H1 (cell line): ENCODE results near the gene PTPRG. TPM values are rescaled to one million over a fixed set of nuclear protein-coding genes. Genes with fewer than 3 reads are reported as not detected.

ENCODE experiments used
- CTCF ChIA-PET: fragments of 300-600 bp; sonication (Branson Sonifier 250); formaldehyde crosslinking; loops from one replicate; lab custom pipeline; 2021; ENCODE audit not compliant: partially characterized antibody; lab: Charles Lee
- POLR2A ChIA-PET: fragments of 300-600 bp; sonication (Branson Sonifier 250); formaldehyde crosslinking; loops from one replicate; lab custom pipeline; 2021; ENCODE audit warnings: inconsistent platforms; ENCODE audit not compliant: partially characterized antibody; lab: Charles Lee
- DNase-seq, 2 experiments: peaks; one replicate each; pipeline versions ENCODE4 v3.0.0 to v3.0.0-alpha.2; 2010 to 2022; ENCODE audit warnings: low spot score in 2 of 2, low read depth in 1 of 2, mixed read lengths in 1 of 2
- FAIRE-seq: peaks from 2 replicates; lab custom pipeline; 2011; peaks lifted over from hg19 to GRCh38; lab: Jason Lieb, UNC
- H2AFZ ChIP-seq: 2 replicates; pipeline ENCODE4 v1.8.1; 2012; ENCODE audit warnings: low read length, inconsistent platforms
- H2AK5ac ChIP-seq: 2 replicates; pipeline ENCODE4 v1.6.1; 2013; ENCODE audit warnings: low read depth, low read length
- H2BK120ac ChIP-seq: replicated peaks from 2 replicates; pipeline ENCODE3; 2013; ENCODE audit warnings: low read depth, low read length, inconsistent platforms
- H2BK12ac ChIP-seq: 2 replicates; pipeline ENCODE4 v1.6.1; 2013; ENCODE audit warnings: low read depth, low read length
- H2BK15ac ChIP-seq: 2 replicates; pipeline ENCODE4 v1.6.1; 2013; ENCODE audit warnings: low read length
- H2BK20ac ChIP-seq: 2 replicates; pipeline ENCODE4 v1.6.1; 2013; ENCODE audit warnings: low read length
- H2BK5ac ChIP-seq: 2 replicates; pipeline ENCODE4 v1.6.1; 2013; ENCODE audit warnings: low read depth, low read length
- H3K14ac ChIP-seq: 2 replicates; pipeline ENCODE4 v1.6.1; 2013; ENCODE audit warnings: inconsistent platforms; ENCODE audit not compliant: insufficient read length
- H3K18ac ChIP-seq: 2 replicates; pipeline ENCODE4 v1.6.1; 2013; ENCODE audit warnings: low read length; ENCODE audit errors: extremely low read depth
- H3K23ac ChIP-seq: 2 replicates; pipeline ENCODE4 v1.6.1; 2013; ENCODE audit warnings: inconsistent platforms; ENCODE audit not compliant: insufficient read length
- H3K23me2 ChIP-seq: 2 replicates; pipeline ENCODE4 v1.6.1; 2013; ENCODE audit warnings: low read depth, low read length
- H3K27ac ChIP-seq: 2 replicates; pipeline ENCODE4 v1.6.1; 2011; ENCODE audit warnings: low read depth, low read length, inconsistent platforms
- H3K27me3 ChIP-seq, 4 experiments: replicated peaks in 1 of 4; 1 replicate in 1 of 4; 2 replicates in 3 of 4; pipeline versions ENCODE4 v1.6.1 to v1.8.1; 2011 to 2013; ENCODE audit warnings: low read length in 3 of 4, mild to moderate bottlenecking in 3 of 4, inconsistent platforms in 2 of 4, mixed read lengths in 2 of 4, moderate library complexity in 1 of 4; ENCODE audit not compliant: control insufficient read depth in 3 of 4, insufficient read depth in 3 of 4; ENCODE audit errors: extremely low read depth in 1 of 4
- H3K36me3 ChIP-seq, 4 experiments: 2 replicates each; pipeline versions ENCODE4 v1.6.1 to v1.8.1; 2011 to 2013; ENCODE audit warnings: mild to moderate bottlenecking in 4 of 4, low read length in 3 of 4, moderate library complexity in 2 of 4, control low read depth in 1 of 4, inconsistent platforms in 1 of 4; ENCODE audit not compliant: insufficient read depth in 4 of 4, control insufficient read depth in 2 of 4
- H3K4ac ChIP-seq: replicated peaks from 2 replicates; pipeline ENCODE3; 2013; ENCODE audit warnings: low read length, low read depth, mixed read lengths, inconsistent platforms; ENCODE audit not compliant: insufficient read length
- H3K4me1 ChIP-seq, 4 experiments: replicated peaks in 1 of 4; 1 replicate in 1 of 4; 2 replicates in 3 of 4; pipeline versions ENCODE4 v1.6.1 to v1.8.1; 2011 to 2013; ENCODE audit warnings: low read length in 3 of 4, inconsistent platforms in 2 of 4, mixed read lengths in 1 of 4; ENCODE audit not compliant: insufficient read depth in 4 of 4, control insufficient read depth in 3 of 4
- H3K4me2 ChIP-seq, 2 experiments: 2 replicates each; pipeline versions ENCODE4 v1.6.1 to v1.8.1; 2011 to 2013; ENCODE audit warnings: low read depth in 2 of 2, low read length in 2 of 2, control low read depth in 1 of 2, inconsistent platforms in 1 of 2, mild to moderate bottlenecking in 1 of 2; ENCODE audit not compliant: insufficient read depth in 1 of 2
- H3K4me3 ChIP-seq, 4 experiments: fragments of 200-600, 300-600 bp in 1 of 4; sonication (generic), shearing (Covaris generic), sonication (Bioruptor Twin) in 1 of 4; 2 replicates each; pipeline versions ENCODE4 v1.5.1 to v1.8.1; 2011 to 2016; ENCODE audit warnings: low read length in 4 of 4, low read depth in 3 of 4, control low read depth in 2 of 4, inconsistent platforms in 2 of 4, mild to moderate bottlenecking in 2 of 4, mixed read lengths in 1 of 4, moderate library complexity in 1 of 4; ENCODE audit not compliant: insufficient read depth in 2 of 4; ENCODE audit errors: extremely low read depth in 1 of 4
- H3K56ac ChIP-seq: replicated peaks from 2 replicates; pipeline ENCODE3; 2013; ENCODE audit warnings: low read depth, mild to moderate bottlenecking, mixed read lengths, low read length, inconsistent platforms; ENCODE audit not compliant: insufficient read length
- H3K79me1 ChIP-seq: 2 replicates; pipeline ENCODE4 v1.6.1; 2013; ENCODE audit warnings: low read depth, low read length, control low read depth
- H3K79me2 ChIP-seq, 2 experiments: 2 replicates each; pipeline versions ENCODE4 v1.6.1 to v1.8.1; 2012 to 2013; ENCODE audit warnings: low read length in 2 of 2, mild to moderate bottlenecking in 2 of 2, inconsistent platforms in 1 of 2; ENCODE audit not compliant: insufficient read depth in 2 of 2, control insufficient read depth in 1 of 2
- H3K9ac ChIP-seq, 4 experiments: replicated peaks in 1 of 4; 1 replicate in 1 of 4; 2 replicates in 3 of 4; pipeline versions ENCODE4 v1.6.1 to v1.8.1; 2011 to 2013; ENCODE audit warnings: low read depth in 3 of 4, low read length in 3 of 4, control low read depth in 2 of 4, mild to moderate bottlenecking in 2 of 4, moderate library complexity in 2 of 4, inconsistent platforms in 1 of 4; ENCODE audit errors: extremely low read depth in 1 of 4
- H3K9me3 ChIP-seq, 2 experiments: 2 replicates each; pipeline versions ENCODE4 v1.6.1 to v1.8.1; 2012 to 2013; ENCODE audit warnings: mild to moderate bottlenecking in 2 of 2, moderate library complexity in 2 of 2, control low read depth in 1 of 2, inconsistent platforms in 1 of 2, low read depth in 1 of 2, low read length in 1 of 2, mixed read lengths in 1 of 2; ENCODE audit not compliant: insufficient read depth in 2 of 2
- H4K20me1 ChIP-seq, 2 experiments: replicated peaks in 1 of 2; 2 replicates each; pipeline versions ENCODE3 to v1.8.1; 2011 to 2013; ENCODE audit warnings: inconsistent platforms in 2 of 2, low read length in 2 of 2, mild to moderate bottlenecking in 1 of 2; ENCODE audit not compliant: insufficient read depth in 2 of 2, control insufficient read depth in 1 of 2
- H4K5ac ChIP-seq: 2 replicates; pipeline ENCODE4 v1.6.1; 2013; ENCODE audit warnings: low read length, low read depth, mixed read lengths, inconsistent platforms; ENCODE audit not compliant: insufficient read length
- H4K8ac ChIP-seq: 2 replicates; pipeline ENCODE4 v1.8.0; 2013; ENCODE audit warnings: mild to moderate bottlenecking, moderate library complexity, low read length, inconsistent platforms; ENCODE audit not compliant: insufficient read depth; ENCODE audit errors: extremely low read depth
- H4K91ac ChIP-seq: replicated peaks from 2 replicates; pipeline ENCODE3; 2013; ENCODE audit warnings: low read length, mixed read lengths, inconsistent platforms; ENCODE audit not compliant: insufficient read length
- CEBPB ChIP-seq: IDR thresholded peaks from 2 replicates; pipeline ENCODE4 v1.6.1; 2012; ENCODE audit warnings: low read depth, low read length
- MAFK ChIP-seq: IDR thresholded peaks from 2 replicates; pipeline ENCODE4 v1.6.1; 2012; ENCODE audit warnings: low read depth, mild to moderate bottlenecking, improper control_type of control experiment, low read length
- RXRA ChIP-seq: IDR thresholded peaks from 2 replicates; pipeline ENCODE4 v1.6.1; 2011; ENCODE audit warnings: low read depth, mild to moderate bottlenecking, low read length, moderate library complexity; ENCODE audit not compliant: insufficient read depth
- SUZ12 ChIP-seq: fragments of 200-600 bp; sonication (generic); IDR thresholded peaks from 2 replicates; pipeline ENCODE4 v1.6.1; 2012; ENCODE audit warnings: mild to moderate bottlenecking, inconsistent platforms, low read length, moderate library complexity, mixed read lengths
- USF2 ChIP-seq: IDR thresholded peaks from 2 replicates; pipeline ENCODE4 v1.6.1; 2011; ENCODE audit warnings: low read length, improper control_type of control experiment
- WGBS, 2 experiments: shearing (Covaris generic) in 1 of 2; methylation state at CpG; one replicate each; pipeline versions ENCODE4 v1.1.6 to v1.1.7; 2013 to 2015; ENCODE audit warnings: low lambda C conversion rate in 2 of 2, mixed read lengths in 2 of 2, inconsistent platforms in 1 of 2, low coverage in 1 of 2, missing lambda C conversion rate in 1 of 2; ENCODE audit not compliant: insufficient replicate concordance in 2 of 2, insufficient coverage in 1 of 2, insufficient read length in 1 of 2; ENCODE audit errors: extremely low coverage in 1 of 2, missing lambda C conversion rate in 1 of 2; 5-methylcytosine and 5-hydroxymethylcytosine counted together
- polyA plus RNA-seq, 7 experiments: library from polyadenylated mRNA; depleted of rRNA in 3 of 7; stranded (reverse) in 5 of 7; unstranded in 2 of 7; fragments of >200 nt in 5 of 7; fragments of 200-250 nt in 2 of 7; gene quantifications; 1 replicate in 5 of 7; 2 replicates in 1 of 7; 4 replicates in 1 of 7; pipeline versions ENCODE4 v1.2.1 to v1.2.3, GENCODE V29; 2011 to 2013; ENCODE audit warnings: missing spikeins in 2 of 7, mixed read lengths in 2 of 7
- total RNA-seq: library from RNA; stranded (reverse); fragmentation: NEBNext Ultra II Directional; extraction: Animal tissue kit (Norgen Biotek cat#: 25700); gene quantifications from 2 replicates; pipeline ENCODE4 v1.2.1, GENCODE V29; 2021
- TF ChIP-seq, protein P1 (sequence below): IDR thresholded peaks from 2 replicates; pipeline ENCODE4 v1.6.1; 2011; ENCODE audit warnings: low read depth, mild to moderate bottlenecking, low read length; ENCODE audit not compliant: insufficient read depth

PTPRG gene
- total and polyA plus RNA-seq, 2 of the 8 experiments (the other 6 are each of a cell fraction or from before 2014, with no cell fraction given) = 23.3 to 96.2 TPM

GRCh38 chr3:61572879-61573278 is 11.5 kb downstream of the PTPRG start:
- Histone ChIP-seq H3K36me3 (peaks cover 0 to 7% (median 0%) of the 10 kb centered on the region in 4 experiments; a peak in 1 of 8 replicates), H3K27me3 (no peaks in the 10 kb centered on the region), H2AFZ (no peak overlapping the region), H3K4me3 (no peak overlapping the region), H3K79me2 (peaks cover 50 to 100% of the 10 kb centered on the region in 2 experiments), H2BK5ac (no peak overlapping the region), H3K56ac (no peak overlapping the region), H3K79me1 (peaks cover 9% of the 10 kb centered on the region), H3K23ac (no peak overlapping the region), H3K4ac (no peak overlapping the region), H4K8ac (no peak overlapping the region), H4K5ac (no peak overlapping the region), H2BK15ac (no peak overlapping the region), H2BK20ac (no peak overlapping the region), H4K91ac (no peak overlapping the region), H3K9ac (no peak overlapping the region), H2AK5ac (no peak overlapping the region), H3K9me3 (no peaks in the 10 kb centered on the region), H3K14ac (no peak overlapping the region), H3K27ac (no peak overlapping the region), H3K23me2 (no peaks in the 10 kb centered on the region), H3K4me2 (peak overlapping the region in 1 of 2 experiments; percentile 61; a peak in 1 of 4 replicates), H3K4me1 (peaks cover 3 to 27% (median 11%) of the 10 kb centered on the region in 4 experiments; a peak in 5 of 7 replicates), H2BK120ac (no peak overlapping the region), H3K18ac (no peak overlapping the region), H2BK12ac (no peak overlapping the region)
- DNase-seq (peak in 1 of 2 experiments; percentile 34), FAIRE-seq (no peak)
- POLR2A ChIA-PET = interaction anchor here (0.8 to 15.0 kb wide), 8 partner anchors 8 to 198 kb away, joined by 3 to 200 read pairs (median 4); partner anchors contain the start of gene PTPRG
- WGBS, 2 experiments = 87% methylated on average over 5 of the region's 5 CpGs; no CpG with 5 or more reads in 1 of the 2 experiments
- CTCF ChIA-PET = interaction anchor here (0.9 to 3.0 kb wide), 4 partner anchors 9 to 614 kb away, joined by 3 to 17 read pairs (median 4); no protein-coding TSS in a partner anchor
- TF ChIP-seq SUZ12 (no peak), MAFK (no peak), USF2 (no peak), RXRA (no peak), CEBPB (no peak)
- TF ChIP-seq, protein P1, sequence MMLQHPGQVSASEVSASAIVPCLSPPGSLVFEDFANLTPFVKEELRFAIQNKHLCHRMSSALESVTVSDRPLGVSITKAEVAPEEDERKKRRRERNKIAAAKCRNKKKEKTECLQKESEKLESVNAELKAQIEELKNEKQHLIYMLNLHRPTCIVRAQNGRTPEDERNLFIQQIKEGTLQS = no peak
- TF ChIP-seq, all 59 proteins: peak for 0
- peaks cover 40 to 46% of the 10 kb centered on the region in 2 experiments for H4K20me1 ChIP-seq
